Spleen (tissue), 7 donors: ENCODE results near the gene CDK14.

Experiments
- CTCF ChIP-seq, 11 experiments: fragments of 200-600 bp in 7 of 11; fragments of 450-650 bp in 4 of 11; sonication (generic) in 4 of 11; IDR thresholded peaks in 8 of 11; conservative IDR thresholded peaks in 3 of 11; 1 replicate in 7 of 11; 2 replicates in 4 of 11; pipeline versions ENCODE4 v1.4.0 to v1.8.0; 2016 to 2021; ENCODE audit warnings: antibody characterized with exemption in 11 of 11, inconsistent platforms in 4 of 11, mild to moderate bottlenecking in 1 of 11
- POLR2A ChIP-seq, 3 donors: fragments of 450-650 bp; IDR thresholded peaks; one replicate each; pipeline ENCODE4 v1.5.1; 2017; ENCODE audit warnings: antibody characterized with exemption in 3 of 3, mild to moderate bottlenecking in 1 of 3
- POLR2AphosphoS5 ChIP-seq, 3 donors: sonication (generic); formaldehyde crosslinking; IDR thresholded peaks; one replicate each; pipeline ENCODE4 v1.5.1; 2017; ENCODE audit warnings: antibody characterized with exemption in 3 of 3
- donor health status: DM: no; HTN: no; CAD: no; lungs with moderate emphysema.
- donor health status: DM: no; HTN: no; CAD: no.
- donor health status: DM: no; HTN: no; CAD: no.

- TF ChIP-seq CTCF (IDR thresholded peaks at IDR 0.05 in 8 of 11, conservative IDR thresholded peaks at IDR 0.05 in 3 of 11) (no peak), POLR2AphosphoS5 (IDR thresholded peaks at IDR 0.05) (no peak), POLR2A (IDR thresholded peaks at IDR 0.05) (no peak)
Measured at GRCh38 chr7:90834771-90835170, 238.7 kb downstream of the CDK14 start.
